Measurements from ENCODE around the gene DIS3L2. TPM values are rescaled to one million over a fixed set of nuclear protein-coding genes. Genes with fewer than 3 reads are reported as not detected.

DIS3L2 gene
- total RNA-seq, 1 donor from 2014 or later, result 42.1 TPM

GRCh38 chr2:232075080-232075479 is 113.6 kb downstream of the DIS3L2 start:
- H3K4me3 Mint-ChIP-seq (ENCODE audit: unreplicated experiment), result no peak overlapping the region
- no peaks in the 10 kb centered on the region for H3K9me3 Mint-ChIP-seq (ENCODE audit: unreplicated experiment)
- H3K36me3 Mint-ChIP-seq (ENCODE audit: unreplicated experiment), result no peaks in the 10 kb centered on the region
- no peak for TF ChIP-seq CTCF (IDR thresholded peaks at IDR 0.05; ENCODE audit: partially characterized antibody, unreplicated experiment)
- H3K27me3 Mint-ChIP-seq (ENCODE audit: unreplicated experiment), result peaks cover 2% of the 10 kb centered on the region
- H3K27ac Mint-ChIP-seq (ENCODE audit: unreplicated experiment), result no peak overlapping the region
- H3K4me1 Mint-ChIP-seq (ENCODE audit: low read depth, unreplicated experiment), result no peaks in the 10 kb centered on the region
- no peak for DNase-seq

GRCh38 chr2:232075859-232076258 is 114.3 kb downstream of the DIS3L2 start:
- Mint-ChIP-seq H3K4me3 (ENCODE audit: unreplicated experiment) (no peak overlapping the region), H3K27ac (ENCODE audit: unreplicated experiment) (no peak overlapping the region), H3K27me3 (ENCODE audit: unreplicated experiment) (peaks cover 2% of the 10 kb centered on the region), H3K36me3 (ENCODE audit: unreplicated experiment) (no peaks in the 10 kb centered on the region), H3K4me1 (ENCODE audit: low read depth, unreplicated experiment) (no peaks in the 10 kb centered on the region), H3K9me3 (ENCODE audit: unreplicated experiment) (no peaks in the 10 kb centered on the region)
- no peak for DNase-seq
- no peak for TF ChIP-seq CTCF (IDR thresholded peaks at IDR 0.05; ENCODE audit: partially characterized antibody, unreplicated experiment)

- Mint-ChIP-seq H3K27ac (ENCODE audit: unreplicated experiment) (no peak overlapping the region), H3K36me3 (ENCODE audit: unreplicated experiment) (no peaks in the 10 kb centered on the region), H3K27me3 (ENCODE audit: unreplicated experiment) (peaks cover 2% of the 10 kb centered on the region), H3K4me1 (ENCODE audit: low read depth, unreplicated experiment) (no peaks in the 10 kb centered on the region), H3K9me3 (ENCODE audit: unreplicated experiment) (no peaks in the 10 kb centered on the region), H3K4me3 (ENCODE audit: unreplicated experiment) (no peak overlapping the region)
- TF ChIP-seq CTCF (IDR thresholded peaks at IDR 0.05; ENCODE audit: partially characterized antibody, unreplicated experiment), result no peak
- no peak for DNase-seq
Measured at GRCh38 chr2:232076272-232076671, 114.8 kb downstream of the DIS3L2 start.

GRCh38 chr2:232076736-232077135 is 115.2 kb downstream of the DIS3L2 start:
- no peak overlapping the region for H3K4me3 Mint-ChIP-seq (ENCODE audit: unreplicated experiment)
- no peak for DNase-seq
- no peaks in the 10 kb centered on the region for H3K4me1 Mint-ChIP-seq (ENCODE audit: low read depth, unreplicated experiment)
- H3K9me3 Mint-ChIP-seq (ENCODE audit: unreplicated experiment), result no peaks in the 10 kb centered on the region
- H3K27me3 Mint-ChIP-seq (ENCODE audit: unreplicated experiment), result peaks cover 2% of the 10 kb centered on the region
- no peak for TF ChIP-seq CTCF (IDR thresholded peaks at IDR 0.05; ENCODE audit: partially characterized antibody, unreplicated experiment)
- no peak overlapping the region for H3K27ac Mint-ChIP-seq (ENCODE audit: unreplicated experiment)
- no peaks in the 10 kb centered on the region for H3K36me3 Mint-ChIP-seq (ENCODE audit: unreplicated experiment)

GRCh38 chr2:232085164-232085563 is 123.7 kb downstream of the DIS3L2 start:
- no peak overlapping the region for H3K27ac Mint-ChIP-seq (ENCODE audit: unreplicated experiment)
- H3K4me3 Mint-ChIP-seq (ENCODE audit: unreplicated experiment), result no peak overlapping the region

More at GRCh38 chr2:232085164-232085563, 123.7 kb downstream of the DIS3L2 start:
- no peak for TF ChIP-seq CTCF (IDR thresholded peaks at IDR 0.05; ENCODE audit: partially characterized antibody, unreplicated experiment)
- Mint-ChIP-seq H3K9me3 (ENCODE audit: unreplicated experiment) (peaks cover 3% of the 10 kb centered on the region), H3K4me1 (ENCODE audit: low read depth, unreplicated experiment) (peaks cover 9% of the 10 kb centered on the region), H3K36me3 (ENCODE audit: unreplicated experiment) (no peaks in the 10 kb centered on the region), H3K27me3 (ENCODE audit: unreplicated experiment) (peaks cover 2% of the 10 kb centered on the region)
- no peak for DNase-seq
